ENCODE results near the gene CACNA2D1.
A peak's percentile ranks its signal among the peaks of the same experiment; 100 is the strongest.

The CACNA2D1 gene

GRCh38 chr7:82443547-82444219 lies at the start of gene CACNA2D1:
Gene CACNA2D1 (minus strand): TSS chr7:82443777.
- peak; percentile 60 for DNase-seq

DNA sequence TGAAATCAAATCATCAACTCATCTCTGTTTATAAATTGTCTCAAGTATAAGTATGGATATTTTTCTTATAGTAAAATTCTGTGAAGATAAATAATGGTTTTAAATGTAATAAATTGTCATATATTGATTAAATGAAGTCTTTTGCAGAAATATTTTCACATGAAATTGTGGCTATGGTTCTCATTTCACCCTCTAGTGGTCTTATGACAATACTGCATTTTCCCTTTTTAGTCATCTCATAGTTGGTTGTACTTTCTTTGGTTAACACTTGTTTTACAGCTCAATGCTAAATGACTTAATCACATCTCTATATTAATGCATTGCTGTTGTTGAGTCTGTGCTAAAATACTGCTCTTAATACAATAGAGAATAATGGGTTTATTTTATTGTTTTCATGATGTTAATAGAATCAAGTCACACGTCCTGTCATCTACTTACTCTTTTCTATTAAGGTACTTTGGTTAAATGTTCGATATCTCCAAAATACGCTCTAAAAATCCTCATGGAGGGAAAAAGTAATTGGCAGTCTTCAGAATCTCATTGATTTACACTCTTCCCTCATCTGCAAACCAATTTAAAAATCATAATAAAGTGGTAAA lies 38.0 kb upstream of the CACNA2D1 start:
- no peak for DNase-seq

DNA sequence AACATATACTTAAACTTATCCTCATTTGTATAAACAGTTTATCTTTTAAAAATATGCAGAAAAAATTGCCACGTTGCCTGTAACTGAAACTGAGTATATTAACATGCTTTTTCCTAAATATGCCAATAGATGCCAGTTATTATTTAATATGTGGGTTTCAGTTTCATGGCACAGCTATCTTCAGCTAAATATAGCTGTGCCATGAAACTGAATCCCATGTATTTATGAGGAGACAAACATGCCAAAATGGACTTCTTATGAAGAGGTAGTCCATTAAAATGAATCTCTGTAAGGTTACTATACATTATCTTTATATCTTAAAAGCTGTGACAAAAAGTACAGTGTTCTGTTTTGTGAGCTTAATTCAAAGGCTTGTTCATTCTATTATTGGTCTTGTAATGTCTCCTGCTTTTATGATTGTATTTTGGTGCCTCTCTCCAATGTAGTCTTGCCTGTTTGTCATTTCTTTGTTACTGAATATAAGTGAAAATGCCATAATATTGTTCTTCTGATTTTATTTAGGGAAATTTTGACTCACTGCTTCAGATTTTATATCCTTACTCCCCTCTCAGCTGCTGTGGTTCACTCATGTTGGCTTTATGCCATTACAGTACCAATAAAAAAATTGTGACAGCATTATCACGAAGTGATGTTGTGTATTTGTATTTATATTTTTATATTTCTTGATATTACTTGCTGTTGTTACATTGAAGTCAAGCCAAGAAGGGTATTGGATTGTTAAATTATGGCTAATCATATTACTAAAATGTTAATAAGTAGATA lies 34.3 kb upstream of the CACNA2D1 start:
- DNase-seq, result no peak

GRCh38 chr7:82472966-82473365 lies 29.4 kb upstream of the CACNA2D1 start:
- no peak for DNase-seq

DNA sequence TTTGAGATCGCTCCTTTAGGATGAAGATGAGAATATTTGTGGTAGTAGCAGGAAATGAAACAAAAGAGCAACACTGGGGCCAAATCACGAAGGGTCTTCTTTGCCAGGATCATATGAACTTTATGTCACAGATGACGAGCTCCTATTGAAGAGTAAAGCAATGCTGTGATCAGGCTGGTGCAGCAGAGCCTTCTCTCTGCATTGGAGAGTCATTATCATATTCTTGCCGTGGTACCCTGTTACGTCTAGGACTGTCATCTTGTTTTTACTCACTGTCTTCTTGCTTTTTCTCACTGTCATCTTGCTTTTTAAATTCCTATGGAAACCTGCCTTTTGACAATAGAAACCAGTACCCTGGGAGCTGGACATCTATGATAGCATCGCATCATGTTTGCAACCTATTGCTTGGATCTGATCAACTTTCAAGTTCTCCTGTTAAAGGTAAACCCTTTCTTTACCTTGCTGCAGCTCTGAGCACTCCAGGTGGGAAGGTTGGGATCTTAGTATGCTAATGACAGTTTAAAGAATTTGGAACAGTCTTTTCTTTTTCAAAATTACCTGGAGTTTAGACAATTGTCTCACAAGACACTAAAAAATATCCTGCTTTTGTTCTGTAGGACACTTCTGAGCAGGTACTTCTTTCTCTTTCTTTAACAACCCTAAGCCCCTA lies 27.9 kb upstream of the CACNA2D1 start:
- DNase-seq, result no peak

DNA sequence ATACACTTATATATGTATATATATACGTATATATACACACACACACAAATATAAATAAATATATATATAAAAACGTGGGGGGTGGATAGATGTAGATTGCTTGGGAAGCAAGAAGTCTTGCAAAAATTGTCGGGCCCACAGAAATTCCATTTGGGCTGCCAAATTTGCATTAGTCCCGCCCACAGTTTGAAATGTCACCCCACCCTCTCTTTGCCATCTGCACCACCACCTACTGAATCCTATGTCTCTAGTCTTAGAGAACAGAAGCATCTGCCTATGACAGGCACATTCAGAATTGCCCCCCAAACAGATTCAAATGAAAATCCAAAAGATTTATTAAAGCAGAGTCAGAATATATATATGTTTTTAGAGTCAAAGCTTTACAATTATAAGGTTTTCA lies 25.6 kb upstream of the CACNA2D1 start:
- no peak for DNase-seq

GRCh38 chr7:82468435-82468834 lies 24.9 kb upstream of the CACNA2D1 start:
- DNase-seq, result no peak

DNA sequence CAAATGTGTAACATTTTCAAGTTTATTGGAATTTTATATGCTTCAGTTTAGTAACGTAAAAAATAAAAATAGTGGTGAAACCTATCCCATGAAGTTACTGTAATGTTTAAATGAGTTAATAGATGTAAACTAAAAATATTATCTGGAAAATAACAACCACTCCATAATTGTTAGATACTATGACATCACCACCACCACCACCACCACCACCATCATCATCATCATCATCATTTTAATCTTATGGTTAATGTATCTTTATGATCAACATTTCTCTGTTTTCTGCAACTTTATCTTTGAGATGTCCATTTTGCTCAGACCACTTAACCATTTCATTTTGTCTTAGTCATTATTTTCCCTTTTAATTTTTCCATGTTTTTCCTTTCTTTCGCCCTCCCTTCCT lies 23.4 kb upstream of the CACNA2D1 start:
- no peak for DNase-seq

DNA sequence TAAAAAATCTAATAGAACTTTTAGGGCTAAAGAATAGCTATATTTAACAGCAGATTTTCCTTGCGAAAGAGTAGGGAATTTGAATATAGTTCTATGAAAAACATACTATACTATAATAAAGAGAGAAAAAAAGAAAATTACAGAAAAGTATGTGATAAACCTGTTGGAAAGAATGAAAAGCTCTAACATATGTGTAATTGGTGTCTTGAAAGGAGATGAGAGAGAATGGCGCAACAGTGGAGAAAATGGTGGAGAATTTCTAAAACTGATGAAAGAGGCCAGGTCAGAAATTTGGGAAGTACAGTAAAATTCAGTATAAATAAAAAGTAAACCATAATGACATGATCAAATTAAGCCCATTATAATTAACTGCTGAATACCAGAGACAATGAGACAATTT lies 20.8 kb upstream of the CACNA2D1 start:
- DNase-seq, result no peak

GRCh38 chr7:82455295-82455694 lies 11.7 kb upstream of the CACNA2D1 start:
- DNase-seq, result no peak

DNA sequence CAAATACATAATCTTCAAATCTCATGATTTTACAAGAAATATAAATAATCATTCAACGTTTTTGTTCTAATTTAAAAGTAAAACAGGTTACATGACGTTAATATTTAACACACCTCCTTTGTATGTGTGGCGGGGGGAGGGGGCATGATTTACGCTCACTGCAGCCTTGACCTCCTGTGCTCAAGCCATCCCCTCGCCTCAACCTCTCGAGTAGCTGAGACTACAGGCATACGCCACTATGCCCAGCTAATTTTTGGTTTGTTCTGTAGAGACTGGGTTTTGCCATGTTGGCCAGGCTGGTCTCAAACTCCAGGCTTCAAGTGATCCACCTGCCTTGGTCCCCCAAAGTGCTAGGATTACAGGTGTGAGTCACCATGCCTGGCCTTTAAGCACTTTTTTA lies 7.2 kb upstream of the CACNA2D1 start:
- DNase-seq, result no peak

- DNase-seq, result no peak
Observed at GRCh38 chr7:82449910-82450309, 6.3 kb upstream of the CACNA2D1 start.

- DNase-seq, result no peak
Observed at GRCh38 chr7:82446897-82447296, 3.3 kb upstream of the CACNA2D1 start.

DNA sequence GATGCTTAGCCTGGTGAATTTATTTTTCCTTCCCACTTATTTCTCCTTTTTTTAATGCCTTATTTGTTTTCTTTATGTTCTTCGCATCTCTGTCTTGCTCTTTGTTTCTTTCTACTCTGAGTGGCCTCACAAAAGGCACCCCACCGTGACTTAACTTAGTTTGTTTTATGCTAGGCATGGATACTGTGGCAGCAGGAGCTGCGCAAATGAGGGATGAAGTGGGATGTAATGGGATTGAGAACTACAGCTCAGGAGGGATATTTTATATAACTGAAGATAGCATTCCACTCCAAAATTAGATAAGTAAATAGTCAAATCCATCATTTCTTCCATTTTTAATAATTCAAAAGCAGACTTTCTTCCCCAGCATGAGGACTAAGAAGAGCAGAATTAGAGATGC lies 1.7 kb upstream of the CACNA2D1 start:
- no peak for DNase-seq

- peak; percentile 64 for DNase-seq
Observed at GRCh38 chr7:82444220-82444909, 788 bp upstream of the CACNA2D1 start.

- DNase-seq, result no peak
Observed at GRCh38 chr7:82443036-82443546, 486 bp downstream of the CACNA2D1 start.

GRCh38 chr7:82442492-82443035 lies 1.0 kb downstream of the CACNA2D1 start:
- no peak for DNase-seq

- no peak for DNase-seq
Observed at GRCh38 chr7:82441669-82442478, 1.7 kb downstream of the CACNA2D1 start.

- DNase-seq, result no peak
Observed at GRCh38 chr7:82438521-82438920, 5.1 kb downstream of the CACNA2D1 start.

DNA sequence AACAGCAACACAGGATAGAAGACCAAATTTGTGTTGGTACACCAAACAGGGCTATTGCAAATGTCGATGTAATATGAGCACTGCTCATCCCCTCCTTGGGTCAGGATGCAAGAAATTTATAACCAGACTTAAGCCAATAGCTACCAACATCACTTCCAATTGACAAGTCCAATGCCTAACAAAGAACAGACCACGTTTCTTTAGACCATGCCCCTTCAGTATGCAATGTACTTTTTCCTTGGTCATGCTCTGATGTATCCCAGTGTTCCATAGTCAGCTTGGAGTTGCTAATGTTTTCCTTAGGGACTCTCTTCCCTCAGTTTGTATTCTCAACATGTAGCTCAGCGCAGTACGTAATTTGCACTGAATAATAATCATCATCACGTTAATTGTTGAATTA lies 7.8 kb downstream of the CACNA2D1 start:
- no peak for DNase-seq

DNA sequence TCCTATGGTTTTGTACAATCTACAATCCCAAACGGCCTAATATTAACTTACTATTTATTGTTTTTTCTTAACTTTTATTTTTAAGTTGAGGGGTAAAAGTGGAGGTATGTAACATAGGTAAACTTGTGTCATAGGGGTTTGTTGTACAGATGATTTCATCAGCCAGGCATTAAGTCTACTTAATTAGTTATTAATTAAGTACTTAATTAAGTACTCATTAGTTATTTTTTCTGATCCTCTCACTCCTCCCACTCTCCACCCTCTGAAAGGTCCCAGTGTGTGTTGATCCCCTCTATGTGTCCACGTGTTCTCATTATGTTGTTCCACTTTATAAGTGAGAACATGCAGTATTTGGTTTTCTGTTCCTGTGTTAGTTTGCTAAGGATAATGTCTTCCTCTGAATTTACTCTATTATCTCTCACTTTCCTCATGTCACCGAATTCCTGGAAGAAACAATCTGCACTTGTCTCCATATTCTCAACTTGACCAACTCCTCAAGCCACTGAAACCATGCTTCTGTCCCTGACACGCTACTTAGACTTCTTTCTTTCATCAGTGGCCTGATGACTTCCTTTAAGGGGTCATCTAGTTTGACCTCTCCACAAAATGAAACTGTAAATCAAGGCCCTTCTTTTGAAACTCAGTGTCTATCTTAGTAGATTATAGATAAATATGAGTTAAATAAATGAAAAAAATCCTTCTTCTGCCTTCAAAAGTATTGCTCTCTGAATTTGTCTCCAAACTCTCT lies 9.1 kb downstream of the CACNA2D1 start:
- DNase-seq, result no peak
